Large intestine (tissue), 3 donors: ENCODE data around the gene DEPDC1B. TPM values are rescaled to one million over a fixed set of nuclear protein-coding genes. Genes with fewer than 3 reads are reported as not detected.

Experiments
- DNase-seq, 2 donors: peaks; one replicate each; pipeline versions ENCODE4 v3.0.0 to v3.0.0-alpha.2; 2013
- H3K27ac ChIP-seq: one replicate; pipeline ENCODE4 v1.5.1; 2013; ENCODE audit warnings: low read length
- H3K27me3 ChIP-seq: 2 replicates; pipeline ENCODE4 v1.6.1; 2013; ENCODE audit warnings: low read length; ENCODE audit not compliant: control insufficient read depth, insufficient read depth
- H3K36me3 ChIP-seq: 2 replicates; pipeline ENCODE4 v1.6.1; 2013; ENCODE audit warnings: low read length; ENCODE audit not compliant: control insufficient read depth, insufficient read depth
- H3K4me1 ChIP-seq: one replicate; pipeline ENCODE4 v1.6.1; 2013; ENCODE audit warnings: low read length; ENCODE audit not compliant: control insufficient read depth, insufficient read depth
- H3K4me3 ChIP-seq: one replicate; pipeline ENCODE4 v1.5.1; 2013; ENCODE audit warnings: low read length
- H3K9me3 ChIP-seq: one replicate; pipeline ENCODE4 v1.6.1; 2013; ENCODE audit warnings: mild to moderate bottlenecking, low read depth, low read length, moderate library complexity; ENCODE audit not compliant: control insufficient read depth
- WGBS: methylation state at CpG from one replicate; pipeline ENCODE4 v1.1.5; 2013; ENCODE audit warnings: low lambda C conversion rate; ENCODE audit not compliant: insufficient coverage; 5-methylcytosine and 5-hydroxymethylcytosine counted together
- polyA plus RNA-seq: library from polyadenylated mRNA; unstranded; fragments of 120-200 nt; gene quantifications from one replicate; pipeline ENCODE4 v1.2.1, GENCODE V29; 2013

DEPDC1B gene
- polyA plus RNA-seq, 1 donor: 15.3 TPM

DNA sequence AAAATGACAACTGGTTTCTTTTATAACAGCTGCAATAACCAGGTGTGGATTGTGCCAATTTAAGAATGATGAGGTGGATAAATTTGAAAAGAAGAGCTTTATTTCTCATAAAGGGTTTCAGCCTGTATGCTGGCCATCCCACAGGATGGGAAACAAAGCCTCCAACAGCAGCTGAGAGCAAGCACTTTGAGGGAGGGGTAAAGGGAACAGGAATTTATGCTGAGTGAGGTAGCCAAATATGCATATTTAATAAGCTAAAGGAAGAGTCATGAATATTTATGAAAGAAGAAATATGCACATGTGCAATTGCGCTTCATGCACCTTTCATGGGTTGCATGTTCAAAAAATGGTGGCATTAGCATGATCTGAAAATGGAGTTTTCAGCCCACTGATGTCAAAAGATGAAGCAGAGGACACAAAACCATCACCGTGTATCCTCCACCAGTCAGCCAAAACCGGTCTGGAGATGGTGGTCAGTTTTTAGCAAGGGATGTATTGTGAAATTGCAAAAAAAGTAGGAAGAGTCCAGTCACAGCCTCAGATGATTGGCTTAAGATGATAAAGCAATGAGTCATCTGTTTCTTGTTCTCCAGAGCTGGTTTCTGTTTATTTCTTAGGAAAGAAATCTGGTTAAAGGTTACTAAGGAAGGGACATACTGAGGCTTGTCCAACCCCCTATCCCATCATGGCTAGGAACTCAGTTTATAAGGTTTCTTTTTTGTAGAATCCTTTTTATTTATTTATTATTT, 47.9 kb downstream of the DEPDC1B start:
- H3K36me3 ChIP-seq: no peaks in the 10 kb centered on the region
- peaks cover 27% of the 10 kb centered on the region for H3K9me3 ChIP-seq
- no CpG with 5 or more reads among the region's 3 CpGs for WGBS
- no peak overlapping the region for H3K27ac ChIP-seq
- DNase-seq: no peak
- H3K27me3 ChIP-seq: no peaks in the 10 kb centered on the region
- H3K4me1 ChIP-seq: no peaks in the 10 kb centered on the region
- no peak overlapping the region for H3K4me3 ChIP-seq

GRCh38 chr5:60649288-60649917, 50.6 kb downstream of the DEPDC1B start:
- no peak overlapping the region for H3K4me3 ChIP-seq
- no peak overlapping the region for H3K27ac ChIP-seq
- WGBS: 33% methylated on average over 1 of the region's 1 CpG
- no peaks in the 10 kb centered on the region for H3K4me1 ChIP-seq
- H3K9me3 ChIP-seq: peaks cover 7% of the 10 kb centered on the region
- H3K27me3 ChIP-seq: no peaks in the 10 kb centered on the region
- H3K36me3 ChIP-seq: peaks cover 4% of the 10 kb centered on the region
- DNase-seq: peak in 1 of 2 donors; percentile 33

DNA sequence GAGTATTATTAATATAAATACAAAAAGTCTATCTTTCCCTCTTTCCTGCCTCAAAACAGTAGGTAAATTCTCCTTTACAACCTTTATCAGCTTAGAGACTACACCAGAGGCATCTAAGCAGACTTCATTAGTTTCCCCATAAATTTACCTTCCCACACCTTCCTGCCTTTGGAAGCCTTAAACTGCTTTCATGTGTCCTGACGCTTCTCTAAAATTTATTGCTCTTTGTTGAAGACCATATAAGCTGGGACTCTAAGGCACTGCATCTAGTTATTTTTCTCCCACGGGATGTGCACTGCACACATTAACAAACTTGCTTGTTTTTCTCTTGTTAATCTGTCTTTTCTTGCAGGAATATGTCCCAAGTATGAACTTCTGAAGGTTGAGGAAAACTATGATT, 51.8 kb downstream of the DEPDC1B start:
- Histone ChIP-seq H3K36me3 (peaks cover 13% of the 10 kb centered on the region), H3K27ac (no peak overlapping the region), H3K27me3 (no peaks in the 10 kb centered on the region), H3K4me1 (no peaks in the 10 kb centered on the region), H3K9me3 (no peaks in the 10 kb centered on the region), H3K4me3 (no peak overlapping the region)
- no peak for DNase-seq
- 55% methylated on average over 2 of the region's 2 CpGs for WGBS

GRCh38 chr5:60640901-60641300, 59.1 kb downstream of the DEPDC1B start:
- H3K27ac ChIP-seq: no peak overlapping the region
- no peak overlapping the region for H3K4me3 ChIP-seq
- peaks cover 33% of the 10 kb centered on the region for H3K36me3 ChIP-seq
- no peak for DNase-seq
- no peaks in the 10 kb centered on the region for H3K4me1 ChIP-seq
- no peaks in the 10 kb centered on the region for H3K27me3 ChIP-seq
- no peaks in the 10 kb centered on the region for H3K9me3 ChIP-seq
- 100% methylated on average over 1 of the region's 1 CpG for whole genome bisulfite sequencing

- DNase-seq: no peak
- Histone ChIP-seq H3K9me3 (no peaks in the 10 kb centered on the region), H3K36me3 (peaks cover 43% of the 10 kb centered on the region), H3K4me3 (no peak overlapping the region), H3K27me3 (no peaks in the 10 kb centered on the region), H3K27ac (no peak overlapping the region), H3K4me1 (no peaks in the 10 kb centered on the region)
- WGBS: no CpG with 5 or more reads among the region's 1 CpG
These were observed 60.4 kb downstream of the DEPDC1B start for GRCh38 chr5:60639544-60639943.

DNA sequence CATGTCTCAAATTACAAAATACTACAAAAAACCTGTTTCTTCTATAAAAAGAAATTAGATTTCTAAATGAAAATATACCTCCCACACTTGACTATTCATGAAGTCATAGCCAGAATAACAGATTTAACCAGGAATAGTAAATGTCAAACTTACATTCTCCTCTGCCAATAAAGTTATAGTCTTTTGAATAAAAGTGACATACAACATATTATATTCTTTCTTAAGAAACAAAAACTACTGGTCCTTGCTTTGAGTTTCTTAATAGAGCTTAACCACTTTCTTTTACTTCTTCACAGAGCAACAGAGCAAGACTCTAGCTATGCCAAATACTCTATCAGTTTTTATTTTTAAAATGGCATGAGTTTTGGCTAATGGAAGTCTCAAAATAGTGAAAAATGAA, 61.7 kb downstream of the DEPDC1B start:
- Histone ChIP-seq H3K4me1 (no peaks in the 10 kb centered on the region), H3K36me3 (peaks cover 39% of the 10 kb centered on the region), H3K4me3 (no peak overlapping the region), H3K27ac (no peak overlapping the region), H3K9me3 (no peaks in the 10 kb centered on the region), H3K27me3 (no peaks in the 10 kb centered on the region)
- no peak for DNase-seq

DNA sequence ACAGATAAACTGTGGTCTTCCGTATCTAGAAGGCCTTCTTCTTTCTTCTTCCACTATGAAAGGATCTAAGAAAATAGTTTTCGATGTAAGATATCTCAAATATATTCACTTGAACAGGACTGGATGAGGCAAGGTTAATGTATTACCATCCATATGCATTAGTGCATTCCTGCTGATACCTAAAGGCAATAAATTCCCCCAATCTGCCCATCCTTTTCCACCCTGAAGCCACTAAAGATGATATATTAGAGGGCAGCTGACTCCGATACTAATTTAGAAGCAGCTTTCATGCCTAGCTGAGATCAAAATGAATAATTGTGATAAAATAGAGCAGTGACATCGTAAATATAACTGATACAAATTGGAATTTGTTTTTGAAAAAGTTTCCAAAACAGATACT, 63.3 kb downstream of the DEPDC1B start:
- 100% methylated on average over 1 of the region's 4 CpGs for WGBS
- H3K9me3 ChIP-seq: no peaks in the 10 kb centered on the region
- H3K36me3 ChIP-seq: peaks cover 47% of the 10 kb centered on the region
- no peak for DNase-seq
- no peak overlapping the region for H3K27ac ChIP-seq
- H3K27me3 ChIP-seq: no peaks in the 10 kb centered on the region
- H3K4me3 ChIP-seq: no peak overlapping the region
- no peaks in the 10 kb centered on the region for H3K4me1 ChIP-seq

DNA sequence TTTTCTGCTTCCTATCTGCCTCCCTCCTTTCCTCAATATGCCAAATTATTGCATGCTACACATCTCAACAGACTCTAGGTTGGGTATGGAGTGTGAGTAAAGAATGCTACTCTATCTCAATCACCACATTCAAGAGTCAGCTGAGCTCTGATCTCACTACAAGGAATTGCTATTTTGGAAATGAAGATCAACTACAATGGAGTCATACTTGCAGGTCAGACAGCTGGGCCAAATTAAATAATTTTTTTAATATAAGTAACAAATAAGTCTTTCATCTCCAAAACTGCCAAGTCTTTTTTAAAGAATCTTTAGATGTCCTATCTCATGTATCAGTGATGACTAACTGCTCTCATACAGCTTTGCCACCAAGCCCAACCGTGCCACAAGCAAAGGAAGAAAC, 64.0 kb downstream of the DEPDC1B start:
- no peaks in the 10 kb centered on the region for H3K4me1 ChIP-seq
- no peak overlapping the region for H3K4me3 ChIP-seq
- no peaks in the 10 kb centered on the region for H3K27me3 ChIP-seq
- H3K27ac ChIP-seq: no peak overlapping the region
- DNase-seq: no peak
- H3K36me3 ChIP-seq: peaks cover 51% of the 10 kb centered on the region
- no peaks in the 10 kb centered on the region for H3K9me3 ChIP-seq
- WGBS: no CpG with 5 or more reads among the region's 1 CpG

DNA sequence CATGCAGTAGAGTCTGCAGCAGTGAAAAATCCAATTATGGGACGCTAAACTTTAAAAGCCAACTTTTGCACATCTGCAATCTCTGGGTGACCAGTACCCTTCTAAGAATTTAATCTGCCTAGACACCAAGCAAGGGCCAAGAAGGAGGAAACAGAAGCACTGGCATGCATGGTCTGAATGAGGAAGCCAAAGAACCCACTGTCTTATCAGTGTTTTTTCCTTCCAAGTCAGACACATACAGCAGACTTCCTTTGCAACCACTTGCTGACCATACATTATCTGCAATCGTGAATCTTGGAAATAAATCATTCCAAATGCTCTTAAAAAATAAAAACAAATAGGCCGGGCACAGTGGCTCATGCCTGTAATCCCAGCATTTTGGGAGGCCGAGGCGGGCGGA, 65.9 kb downstream of the DEPDC1B start:
- WGBS: 100% methylated on average over 1 of the region's 6 CpGs
- Histone ChIP-seq H3K9me3 (no peaks in the 10 kb centered on the region), H3K27ac (no peak overlapping the region), H3K36me3 (peaks cover 53% of the 10 kb centered on the region), H3K27me3 (no peaks in the 10 kb centered on the region), H3K4me1 (no peaks in the 10 kb centered on the region), H3K4me3 (no peak overlapping the region)
- DNase-seq: no peak

DNA sequence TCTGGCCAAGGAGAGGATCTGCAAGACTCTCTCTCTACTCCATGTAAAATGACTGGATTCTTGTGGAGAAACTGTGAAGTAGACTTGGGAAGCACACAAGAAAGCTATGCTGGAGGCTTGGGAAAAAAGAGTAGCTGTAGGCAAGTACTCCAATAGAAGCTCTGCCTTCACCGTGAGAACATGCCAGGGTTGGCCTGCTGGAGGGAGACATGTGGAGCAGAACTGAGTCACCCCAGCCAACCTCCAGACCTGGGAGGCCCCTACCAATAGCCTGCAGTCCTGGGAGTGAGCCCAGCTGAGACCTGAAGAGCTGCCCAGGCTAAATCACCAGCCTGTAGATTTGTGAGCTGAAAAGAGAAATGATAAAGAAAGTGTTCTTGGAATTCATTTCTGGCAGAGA, 66.6 kb downstream of the DEPDC1B start:
- H3K4me1 ChIP-seq: no peaks in the 10 kb centered on the region
- no peaks in the 10 kb centered on the region for H3K27me3 ChIP-seq
- no peaks in the 10 kb centered on the region for H3K9me3 ChIP-seq
- no peak overlapping the region for H3K27ac ChIP-seq
- no peak overlapping the region for H3K4me3 ChIP-seq
- H3K36me3 ChIP-seq: peaks cover 53% of the 10 kb centered on the region
- no peak for DNase-seq
- WGBS: no CpG with 5 or more reads among the region's 1 CpG

- H3K36me3 ChIP-seq: peaks cover 49% of the 10 kb centered on the region
- H3K27ac ChIP-seq: no peak overlapping the region
- WGBS: no CpG with 5 or more reads among the region's 11 CpGs
- DNase-seq: no peak
- no peaks in the 10 kb centered on the region for H3K4me1 ChIP-seq
- H3K27me3 ChIP-seq: no peaks in the 10 kb centered on the region
- no peak overlapping the region for H3K4me3 ChIP-seq
- no peaks in the 10 kb centered on the region for H3K9me3 ChIP-seq
These were observed 67.8 kb downstream of the DEPDC1B start for GRCh38 chr5:60632153-60632552.
